GM23338 (cell line): ENCODE results near the gene WWC1. TPM values are rescaled to one million over a fixed set of nuclear protein-coding genes. Genes with fewer than 3 reads are reported as not detected.

Experiments used
- ATAC-seq: fragments of 200-7000 bp; cut with Tn5 transposase; 3 replicates; pipeline ENCODE4 v1.9.1; 2020
- DNase-seq: peaks from one replicate; pipeline ENCODE4 v3.0.0-alpha.2; 2015; ENCODE audit warnings: low spot score
- H2AFZ ChIP-seq: fragments of 200-600 bp; sonication (generic); 2 replicates; pipeline ENCODE4 v1.8.0; 2016; ENCODE audit warnings: antibody characterized with exemption, mild to moderate bottlenecking, moderate library complexity
- H3F3A ChIP-seq: fragments of 200-600 bp; sonication (generic); replicated peaks from 2 replicates; pipeline ENCODE4 v1.8.0; 2017; ENCODE audit warnings: antibody characterized with exemption, mixed run types, low read depth
- H3K27ac ChIP-seq: fragments of 200-600 bp; sonication (generic); 2 replicates; pipeline ENCODE4 v1.6.1; 2016; ENCODE audit warnings: low read depth
- H3K27me3 ChIP-seq: fragments of 200-600 bp; sonication (generic); 2 replicates; pipeline ENCODE4 v1.8.0; 2016; ENCODE audit warnings: mild to moderate bottlenecking, mixed run types, moderate library complexity; ENCODE audit not compliant: insufficient read depth
- H3K36me3 ChIP-seq: fragments of 200-600 bp; sonication (generic); 2 replicates; pipeline ENCODE4 v1.8.0; 2016; ENCODE audit warnings: mild to moderate bottlenecking; ENCODE audit not compliant: insufficient read depth
- H3K4me1 ChIP-seq: fragments of 200-600 bp; sonication (generic); 2 replicates; pipeline ENCODE4 v1.8.0; 2016; ENCODE audit warnings: mild to moderate bottlenecking, moderate library complexity; ENCODE audit not compliant: insufficient read depth
- H3K4me2 ChIP-seq: fragments of 200-600 bp; sonication (generic); 2 replicates; pipeline ENCODE4 v1.7.1; 2017; ENCODE audit warnings: mixed run types
- H3K4me3 ChIP-seq: fragments of 200-600 bp; sonication (generic); 2 replicates; pipeline ENCODE4 v1.6.1; 2016; ENCODE audit warnings: mixed run types
- H3K79me2 ChIP-seq: fragments of 200-600 bp; sonication (generic); replicated peaks from 2 replicates; pipeline ENCODE4 v1.8.0; 2017; ENCODE audit warnings: mild to moderate bottlenecking; ENCODE audit not compliant: insufficient read depth
- H3K9me2 ChIP-seq: fragments of 200-600 bp; sonication (generic); 2 replicates; pipeline ENCODE4 v1.8.0; 2017; ENCODE audit not compliant: insufficient read depth
- H4K20me1 ChIP-seq: fragments of 200-600 bp; sonication (generic); replicated peaks from 2 replicates; pipeline ENCODE4 v1.8.0; 2017; ENCODE audit warnings: mild to moderate bottlenecking; ENCODE audit not compliant: insufficient read depth
- H3K27ac Mint-ChIP-seq: 2 replicates; pipeline ENCODE4 v1.8.0; 2020; ENCODE audit warnings: inconsistent platforms, mild to moderate bottlenecking, moderate library complexity, mixed read lengths
- H3K27me3 Mint-ChIP-seq: 3 replicates; pipeline ENCODE4 v1.8.0; 2022; ENCODE audit warnings: low read depth, mild to moderate bottlenecking, moderate library complexity, mixed read lengths, inconsistent platforms; ENCODE audit not compliant: insufficient read depth, poor library complexity
- H3K36me3 Mint-ChIP-seq: 3 replicates; pipeline ENCODE4 v1.8.0; 2021; ENCODE audit warnings: low read depth, mild to moderate bottlenecking, inconsistent platforms, moderate library complexity, mixed read lengths
- H3K4me1 Mint-ChIP-seq: 3 replicates; pipeline ENCODE4 v1.8.0; 2020; ENCODE audit warnings: mild to moderate bottlenecking, inconsistent platforms, mixed read lengths
- H3K4me3 Mint-ChIP-seq: 3 replicates; pipeline ENCODE4 v1.8.0; 2021; ENCODE audit warnings: moderate library complexity, mild to moderate bottlenecking, inconsistent platforms, mixed read lengths
- H3K9me3 Mint-ChIP-seq: 3 replicates; pipeline ENCODE4 v1.8.0; 2020; ENCODE audit warnings: moderate library complexity, mild to moderate bottlenecking, inconsistent platforms, mixed read lengths
- CTCF ChIP-seq, 2 experiments: fragments of 200-600 bp in 1 of 2; sonication (generic) in 1 of 2; conservative IDR thresholded peaks; 2 replicates each; pipeline versions ENCODE4 v1.5.1 to v1.6.1; 2016 to 2017; ENCODE audit warnings: antibody characterized with exemption in 2 of 2, low read depth in 2 of 2, mild to moderate bottlenecking in 2 of 2, moderate library complexity in 1 of 2
- REST ChIP-seq: IDR thresholded peaks from one replicate; pipeline ENCODE4 v1.6.1; 2018; ENCODE audit warnings: antibody characterized with exemption; ENCODE audit not compliant: unreplicated experiment
- ZNF114 ChIP-seq: fragments of 250-450 bp; sonication (Bioruptor Pico); IDR thresholded peaks from 2 replicates; pipeline ENCODE4 v1.5.0; 2020; ENCODE audit warnings: mild to moderate bottlenecking, moderate library complexity
- ZNF462 ChIP-seq: fragments of 250-450 bp; sonication (Bioruptor Pico); IDR thresholded peaks from 2 replicates; pipeline ENCODE4 v1.5.0; 2020; ENCODE audit warnings: mild to moderate bottlenecking, moderate library complexity
- polyA plus RNA-seq: library from polyadenylated mRNA; unstranded; fragments of >200 nt; fragmentation: Nextera tagmentation; extraction: Ambion mirVana; gene quantifications from 2 replicates; pipeline ENCODE4 v1.2.1, GENCODE V29; 2016
- total RNA-seq: library from RNA; depleted of rRNA; stranded (reverse); fragments of >200 nt; shearing (Covaris generic); gene quantifications from 2 replicates; pipeline ENCODE4 v1.2.3, GENCODE V29; 2014

WWC1 gene
- total and polyA plus RNA-seq, 2 experiments from 2014 or later = 25.4 to 27.8 TPM

- peaks cover 38% of the 10 kb centered on the region for H4K20me1 ChIP-seq
- no peak for TF ChIP-seq REST
- no peak for TF ChIP-seq ZNF462 (CRISPR knock-in tag)
- no peak for TF ChIP-seq ZNF114 (CRISPR knock-in tag)
- no peak for TF ChIP-seq CTCF (conservative IDR thresholded peaks at IDR 0.05; ENCODE audit: low read depth in 2 of 2)
- no peak overlapping the region for H3K4me2 ChIP-seq
- no peak for ATAC-seq
- no peaks in the 10 kb centered on the region for H3F3A ChIP-seq
- H3K9me2 ChIP-seq = peaks cover 4% of the 10 kb centered on the region; the same call in 1 of the 2 replicates
- Mint-ChIP-seq H3K36me3 (no peaks in the 10 kb centered on the region), H3K27ac (no peak overlapping the region), H3K9me3 (no peaks in the 10 kb centered on the region; the same call in 2 of the 3 replicates), H3K4me1 (peaks cover 40% of the 10 kb centered on the region), H3K4me3 (no peak overlapping the region), H3K27me3 (peaks cover 3% of the 10 kb centered on the region)
- no peak overlapping the region for H3K27ac ChIP-seq
- peaks cover 21% of the 10 kb centered on the region; the same call in 1 of the 2 replicates for H3K4me1 ChIP-seq
- no peak overlapping the region for H2AFZ ChIP-seq
- no peaks in the 10 kb centered on the region for H3K36me3 ChIP-seq
- peak; percentile 47 for DNase-seq
- no peak overlapping the region for H3K4me3 ChIP-seq
- H3K27me3 ChIP-seq = no peaks in the 10 kb centered on the region
- peaks cover 61% of the 10 kb centered on the region for H3K79me2 ChIP-seq
Observed at GRCh38 chr5:168359820-168360460, 68.5 kb downstream of the WWC1 start.
